K562 (cell line): ENCODE results near the gene CROCC2. TPM values are rescaled to one million over a fixed set of nuclear protein-coding genes. Genes with fewer than 3 reads are reported as not detected.

Experiments used
- ATAC-seq: fragments of 200-7000 bp; cut with Tn5 transposase; 3 replicates; pipeline ENCODE4 v1.9.1; 2020; ENCODE audit warnings: moderate library complexity
- BruUV-seq: library from RNA; stranded (reverse); fragments of 400-500 nt; replicated peaks from 2 replicates; lab custom pipeline; 2021; lab: Mats Ljungman, UMichigan
- CTCF ChIA-PET: fragments of 300-600 bp; formaldehyde crosslinking; extraction: SDS; loops from one replicate; lab custom pipeline; 2021; ENCODE audit warnings: low intra/inter-chr PET ratio; lab: Yijun Ruan, JAX
- POLR2A ChIA-PET: fragments of 300-600, 350-650 bp; sonication (Branson Sonifier 250); formaldehyde crosslinking; extraction: SDS; loops from one replicate; lab custom pipeline; 2021; ENCODE audit warnings: antibody characterized with exemption, inconsistent platforms; lab: Yijun Ruan, JAX
- DNase-seq, 4 experiments: peaks; one replicate each; pipeline versions ENCODE4 v3.0.0 to v3.0.0-alpha.2; 2011 to 2018; ENCODE audit warnings: low spot score in 3 of 4, mixed read lengths in 3 of 4; ENCODE audit errors: extremely low read depth in 1 of 4
- FAIRE-seq: peaks from 2 replicates; lab custom pipeline; 2011; peaks lifted over from hg19 to GRCh38; lab: Jason Lieb, UNC
- H2AFZ ChIP-seq: 2 replicates; pipeline ENCODE4 v1.6.0; 2011; ENCODE audit warnings: low read depth, low read length, control low read depth, inconsistent platforms
- H3K27ac ChIP-seq: fragments of 200-600 bp; 3 replicates; pipeline ENCODE4 v1.8.0; 2011; ENCODE audit warnings: low read depth, mild to moderate bottlenecking, control low read depth, inconsistent platforms, low read length, moderate library complexity, mixed read lengths; ENCODE audit errors: extremely low read depth
- H3K27me3 ChIP-seq, 2 experiments: fragments of 300-600 bp in 1 of 2; 2 replicates in 1 of 2; 3 replicates in 1 of 2; pipeline versions ENCODE4 v1.6.0 to v1.8.0; 2011; ENCODE audit warnings: inconsistent platforms in 2 of 2, low read length in 2 of 2, mild to moderate bottlenecking in 1 of 2, mixed read lengths in 1 of 2, moderate library complexity in 1 of 2; ENCODE audit not compliant: control insufficient read depth in 2 of 2, insufficient read depth in 2 of 2
- H3K36me3 ChIP-seq: fragments of 300-600 bp; 3 replicates; pipeline ENCODE4 v1.8.0; 2011; ENCODE audit warnings: mild to moderate bottlenecking, low read length, inconsistent platforms; ENCODE audit not compliant: control insufficient read depth, insufficient read depth
- H3K4me1 ChIP-seq, 2 experiments: fragments of 200-600 bp in 1 of 2; replicated peaks in 1 of 2; 2 replicates in 1 of 2; 3 replicates in 1 of 2; pipeline versions ENCODE4 v1.5.1 to v1.8.0; 2011; ENCODE audit warnings: inconsistent platforms in 2 of 2, low read length in 2 of 2, mild to moderate bottlenecking in 1 of 2, mixed read lengths in 1 of 2, moderate library complexity in 1 of 2; ENCODE audit not compliant: control insufficient read depth in 2 of 2, insufficient read depth in 2 of 2
- H3K4me2 ChIP-seq: 2 replicates; pipeline ENCODE4 v1.6.1; 2011; ENCODE audit warnings: low read length, control low read depth, inconsistent platforms, mixed read lengths; ENCODE audit not compliant: insufficient read depth
- H3K4me3 ChIP-seq: fragments of 200-600 bp; sonication (generic), shearing (Covaris generic); 2 replicates; pipeline ENCODE4 v1.5.1; 2016; ENCODE audit warnings: control low read depth, inconsistent platforms
- H3K79me2 ChIP-seq: fragments of 200-600 bp; 3 replicates; pipeline ENCODE4 v1.8.0; 2011; ENCODE audit warnings: low read length, inconsistent platforms; ENCODE audit not compliant: control insufficient read depth, insufficient read depth
- H3K9ac ChIP-seq, 2 experiments: 2 replicates each; pipeline versions ENCODE4 v1.6.0 to v1.6.1; 2011; ENCODE audit warnings: low read depth in 2 of 2, low read length in 2 of 2, control low read depth in 1 of 2, inconsistent platforms in 1 of 2, mild to moderate bottlenecking in 1 of 2, mixed read lengths in 1 of 2; ENCODE audit not compliant: insufficient read depth in 1 of 2
- H3K9me1 ChIP-seq: one replicate; pipeline ENCODE4 v1.6.0; 2011; ENCODE audit warnings: inconsistent platforms, mild to moderate bottlenecking, low read length, moderate library complexity; ENCODE audit not compliant: control insufficient read depth, insufficient read depth
- H3K9me3 ChIP-seq: replicated peaks from 2 replicates; pipeline ENCODE4 v1.5.1; 2011; ENCODE audit warnings: low read depth, low read length, inconsistent platforms; ENCODE audit not compliant: control insufficient read depth, insufficient read depth
- H4K20me1 ChIP-seq: replicated peaks from 2 replicates; pipeline ENCODE4 v1.6.1; 2011; ENCODE audit warnings: low read length, inconsistent platforms, mixed read lengths; ENCODE audit not compliant: control insufficient read depth, insufficient read depth
- ZNF232 ChIP-seq: sonication (generic); formaldehyde crosslinking; IDR thresholded peaks from 2 replicates; pipeline ENCODE4 v1.8.0; 2022; ENCODE audit warnings: mild to moderate bottlenecking, missing genetic modification reagents
- WGBS: fragments of 100-300 bp; shearing (Covaris generic); methylation state at CpG from one replicate; pipeline ENCODE4 v1.1.6; 2016; ENCODE audit warnings: low coverage, mixed read lengths; ENCODE audit not compliant: insufficient coverage; ENCODE audit errors: missing lambda C conversion rate; 5-methylcytosine and 5-hydroxymethylcytosine counted together
- in situ Hi-C: fragments of 300-500 bp; cut with MboI; formaldehyde crosslinking; loops from 4 replicates; pipeline ENCODE4 v1.15.0; 2018; ENCODE audit warnings: inconsistent platforms, mixed read lengths
- intact Hi-C: fragments of 100-400 bp; cut with micrococcal nuclease; formaldehyde crosslinking; loops from 2 replicates; pipeline ENCODE4 v1.14.2; 2022
- polyA plus RNA-seq, 8 experiments: library from polyadenylated mRNA; depleted of rRNA in 4 of 8; stranded (reverse) in 5 of 8; unstranded in 3 of 8; fragments of >200 nt; fragmentation: Nextera tagmentation in 2 of 8; fragmentation: Illumina TruSeq in 1 of 8; extraction: Ambion mirVana in 2 of 8; extraction: Trizol in 1 of 8; gene quantifications; 2 replicates each; pipeline versions ENCODE4 v1.2.1 to v1.2.3, GENCODE V29; 2011 to 2014; ENCODE audit warnings: inconsistent platforms in 1 of 8, missing spikeins in 1 of 8
- total RNA-seq, 7 experiments: library from RNA; depleted of rRNA in 6 of 7; stranded (reverse); fragments of >200 nt in 6 of 7; fragmentation: Illumina TruSeq in 2 of 7; extraction: Trizol in 2 of 7; gene quantifications; 2 replicates each; pipeline versions ENCODE4 v1.2.1 to v1.2.3, GENCODE V29; 2011 to 2021; ENCODE audit warnings: low replicate concordance in 1 of 7
- TF ChIP-seq, protein P1 (sequence below): fragments of 250-450 bp; sonication (Bioruptor Pico); IDR thresholded peaks from 2 replicates; pipeline ENCODE4 v1.8.0; 2022; ENCODE audit warnings: moderate library complexity, mild to moderate bottlenecking, inconsistent platforms
- TF ChIP-seq, protein P2 (sequence below): fragments of 250-450 bp; sonication (Bioruptor Pico); IDR thresholded peaks from 2 replicates; pipeline ENCODE4 v1.8.0; 2022; ENCODE audit warnings: inconsistent platforms

Gene CROCC2
- total and polyA plus RNA-seq, 9 of the 15 experiments (the other 6 are each of a cell fraction or from before 2014, with no cell fraction given): not detected

DNA sequence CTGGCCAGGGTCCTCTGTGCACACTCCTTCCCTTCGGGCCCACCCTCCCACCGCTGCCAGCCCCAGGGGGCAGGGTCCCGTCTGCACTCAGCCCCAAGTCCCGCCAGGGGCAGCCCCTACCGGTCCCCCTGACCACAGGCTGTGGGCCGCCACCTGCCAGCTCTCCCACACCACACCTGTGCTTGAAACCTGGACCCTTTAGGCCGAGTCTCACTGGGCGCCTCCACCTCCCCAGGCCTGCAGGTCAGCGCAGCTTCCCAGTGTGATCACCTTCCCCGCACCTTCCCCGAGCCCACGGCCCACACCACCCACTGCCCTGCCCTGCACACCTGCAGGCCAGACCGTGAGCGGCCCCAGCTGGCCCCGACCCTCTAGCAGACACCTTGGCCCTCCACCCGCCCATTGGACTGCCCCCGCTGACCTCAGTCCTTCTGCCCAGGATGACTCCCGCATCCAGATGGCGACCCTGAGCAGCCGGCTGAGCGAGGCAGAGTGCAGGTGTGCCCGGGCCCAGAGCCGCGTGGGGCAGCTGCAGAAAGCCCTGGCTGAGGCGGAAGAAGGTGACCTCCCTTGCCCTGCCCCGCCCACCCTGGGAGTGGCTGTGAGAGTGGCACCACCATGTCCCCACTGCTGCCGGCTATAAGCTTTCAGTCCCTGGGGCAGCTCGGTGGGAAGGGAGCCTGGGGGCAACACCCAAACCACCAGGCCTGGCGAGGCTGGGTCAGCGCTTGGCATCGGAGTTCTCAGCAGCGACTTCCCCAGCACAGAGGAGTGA, 61.0 kb downstream of the CROCC2 start:
- intact Hi-C loops (no loop called here), in situ Hi-C loops (no loop called here)
- TF ChIP-seq, protein P1, sequence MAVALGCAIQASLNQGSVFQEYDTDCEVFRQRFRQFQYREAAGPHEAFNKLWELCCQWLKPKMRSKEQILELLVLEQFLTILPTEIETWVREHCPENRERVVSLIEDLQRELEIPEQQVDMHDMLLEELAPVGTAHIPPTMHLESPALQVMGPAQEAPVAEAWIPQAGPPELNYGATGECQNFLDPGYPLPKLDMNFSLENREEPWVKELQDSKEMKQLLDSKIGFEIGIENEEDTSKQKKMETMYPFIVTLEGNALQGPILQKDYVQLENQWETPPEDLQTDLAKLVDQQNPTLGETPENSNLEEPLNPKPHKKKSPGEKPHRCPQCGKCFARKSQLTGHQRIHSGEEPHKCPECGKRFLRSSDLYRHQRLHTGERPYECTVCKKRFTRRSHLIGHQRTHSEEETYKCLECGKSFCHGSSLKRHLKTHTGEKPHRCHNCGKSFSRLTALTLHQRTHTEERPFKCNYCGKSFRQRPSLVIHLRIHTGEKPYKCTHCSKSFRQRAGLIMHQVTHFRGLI: no peak
- TF ChIP-seq ZNF232 (CRISPR knock-in tag): no peak
- TF ChIP-seq, protein P2, sequence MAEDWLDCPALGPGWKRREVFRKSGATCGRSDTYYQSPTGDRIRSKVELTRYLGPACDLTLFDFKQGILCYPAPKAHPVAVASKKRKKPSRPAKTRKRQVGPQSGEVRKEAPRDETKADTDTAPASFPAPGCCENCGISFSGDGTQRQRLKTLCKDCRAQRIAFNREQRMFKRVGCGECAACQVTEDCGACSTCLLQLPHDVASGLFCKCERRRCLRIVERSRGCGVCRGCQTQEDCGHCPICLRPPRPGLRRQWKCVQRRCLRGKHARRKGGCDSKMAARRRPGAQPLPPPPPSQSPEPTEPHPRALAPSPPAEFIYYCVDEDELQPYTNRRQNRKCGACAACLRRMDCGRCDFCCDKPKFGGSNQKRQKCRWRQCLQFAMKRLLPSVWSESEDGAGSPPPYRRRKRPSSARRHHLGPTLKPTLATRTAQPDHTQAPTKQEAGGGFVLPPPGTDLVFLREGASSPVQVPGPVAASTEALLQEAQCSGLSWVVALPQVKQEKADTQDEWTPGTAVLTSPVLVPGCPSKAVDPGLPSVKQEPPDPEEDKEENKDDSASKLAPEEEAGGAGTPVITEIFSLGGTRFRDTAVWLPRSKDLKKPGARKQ (CRISPR knock-in tag): no peak
- Histone ChIP-seq H2AFZ (no peak overlapping the region), H3K27ac (no peak overlapping the region), H4K20me1 (no peaks in the 10 kb centered on the region), H3K4me1 (peaks cover 0 to 9% of the 10 kb centered on the region in 2 experiments; a peak in 1 of 5 replicates), H3K27me3 (peaks cover 3 to 29% of the 10 kb centered on the region in 2 experiments; a peak in 3 of 5 replicates), H3K36me3 (no peaks in the 10 kb centered on the region), H3K79me2 (no peaks in the 10 kb centered on the region), H3K9me1 (no peaks in the 10 kb centered on the region), H3K4me2 (no peak overlapping the region), H3K9ac (no peak overlapping the region), H3K4me3 (no peak overlapping the region), H3K9me3 (no peaks in the 10 kb centered on the region)
- CTCF ChIA-PET: no interaction called here
- POLR2A ChIA-PET: no interaction called here
- FAIRE-seq (no peak), DNase-seq (no peak), ATAC-seq (no peak)
- BruUV-seq: no TSS peak
- 12% methylated on average over 11 of the region's 32 CpGs for WGBS
